GM15510 (cell line): ENCODE measurements around the gene CDK13.

ENCODE experiments used
- POLR2A ChIP-seq: IDR thresholded peaks from 3 replicates; pipeline ENCODE4 v1.6.1; 2011; ENCODE audit warnings: borderline replicate concordance; ENCODE audit not compliant: insufficient read length; ENCODE audit errors: extremely low read depth

CDK13 gene

GRCh38 chr7:39942883-39943282, 7.2 kb upstream of the CDK13 start:
- no peak for TF ChIP-seq POLR2A

- no peak for TF ChIP-seq POLR2A
Observed at GRCh38 chr7:39946693-39947092, 3.4 kb upstream of the CDK13 start.

GRCh38 chr7:39948375-39948955, 1.6 kb upstream of the CDK13 start:
- TF ChIP-seq POLR2A = no peak

GRCh38 chr7:39948956-39949928, 814 bp upstream of the CDK13 start:
- peak; percentile 91 for TF ChIP-seq POLR2A

GRCh38 chr7:39950473-39951225, 593 bp downstream of the CDK13 start:
- no peak for TF ChIP-seq POLR2A

- peak; percentile 34 for TF ChIP-seq POLR2A
Observed at GRCh38 chr7:39951226-39952194, 1.5 kb downstream of the CDK13 start.

- no peak for TF ChIP-seq POLR2A
Observed at GRCh38 chr7:39952374-39952773, 2.3 kb downstream of the CDK13 start.

- no peak for TF ChIP-seq POLR2A
Observed at GRCh38 chr7:39952803-39953202, 2.7 kb downstream of the CDK13 start.

- TF ChIP-seq POLR2A = no peak
Observed at GRCh38 chr7:39954694-39955093, 4.6 kb downstream of the CDK13 start.

- TF ChIP-seq POLR2A = no peak
Observed at GRCh38 chr7:39958038-39958437, 8.0 kb downstream of the CDK13 start.

GRCh38 chr7:39967406-39968161, 17.5 kb downstream of the CDK13 start:
- no peak for TF ChIP-seq POLR2A

GRCh38 chr7:39969431-39969830, 19.4 kb downstream of the CDK13 start:
- no peak for TF ChIP-seq POLR2A

- no peak for TF ChIP-seq POLR2A
Observed at GRCh38 chr7:39971924-39972323, 21.9 kb downstream of the CDK13 start.

GRCh38 chr7:39973801-39974200, 23.7 kb downstream of the CDK13 start:
- no peak for TF ChIP-seq POLR2A

- no peak for TF ChIP-seq POLR2A
Observed at GRCh38 chr7:39978230-39978934, 28.3 kb downstream of the CDK13 start.
